HepG2 (cell line): ENCODE data around the gene TMEM236. TPM values are rescaled to one million over a fixed set of nuclear protein-coding genes. Genes with fewer than 3 reads are reported as not detected.

Experiments
- ATAC-seq: fragments of 200-7000 bp; cut with Tn5 transposase; 3 replicates; pipeline ENCODE4 v1.9.1; 2020; ENCODE audit warnings: mild to moderate bottlenecking, moderate library complexity
- BruUV-seq: library from RNA; stranded (reverse); fragments of 400-500 nt; replicated peaks from 2 replicates; lab custom pipeline; 2021; lab: Mats Ljungman, UMichigan
- CTCF ChIA-PET: fragments of 300-600 bp; formaldehyde crosslinking; extraction: SDS; loops from one replicate; lab custom pipeline; 2021; ENCODE audit warnings: low total read pairs, inconsistent platforms, low intra/inter-chr PET ratio; lab: Yijun Ruan, JAX
- POLR2A ChIA-PET: fragments of 350-600 bp; sonication (Branson Sonifier 250); formaldehyde crosslinking; loops from one replicate; lab custom pipeline; 2020; ENCODE audit warnings: antibody characterized with exemption, inconsistent platforms; lab: Yijun Ruan, JAX
- DNase-seq: peaks from one replicate; pipeline ENCODE4 v3.0.0-alpha.2; 2015; ENCODE audit warnings: low spot score
- FAIRE-seq: peaks from 3 replicates; lab custom pipeline; 2011; peaks lifted over from hg19 to GRCh38; lab: Jason Lieb, UNC
- H2AFZ ChIP-seq: one replicate; pipeline ENCODE4 v1.6.1; 2011; ENCODE audit warnings: low read length, inconsistent platforms
- H3K27ac ChIP-seq: fragments of 300-600 bp; 3 replicates; pipeline ENCODE4 v1.8.0; 2011; ENCODE audit warnings: mixed run types, mild to moderate bottlenecking, mixed read lengths, low read length, inconsistent platforms; ENCODE audit not compliant: insufficient read depth; ENCODE audit errors: extremely low read length
- H3K27me3 ChIP-seq, 2 experiments: fragments of 200-600 bp in 1 of 2; 2 replicates in 1 of 2; 3 replicates in 1 of 2; pipeline versions ENCODE4 v1.6.0 to v1.8.0; 2011; ENCODE audit warnings: low read length in 2 of 2, mild to moderate bottlenecking in 2 of 2, moderate library complexity in 2 of 2, inconsistent platforms in 1 of 2; ENCODE audit not compliant: insufficient read depth in 2 of 2, control insufficient read depth in 1 of 2
- H3K36me3 ChIP-seq, 2 experiments: fragments of 200-600 bp in 1 of 2; replicated peaks in 1 of 2; 2 replicates in 1 of 2; 3 replicates in 1 of 2; pipeline versions ENCODE4 v1.5.1 to v1.8.0; 2011; ENCODE audit warnings: low read length in 2 of 2, inconsistent platforms in 1 of 2; ENCODE audit not compliant: insufficient read depth in 2 of 2, control insufficient read depth in 1 of 2
- H3K4me1 ChIP-seq: 2 replicates; pipeline ENCODE4 v1.5.1; 2012; ENCODE audit warnings: low read length, inconsistent platforms; ENCODE audit not compliant: insufficient read depth
- H3K4me2 ChIP-seq: 2 replicates; pipeline ENCODE4 v1.6.0; 2011; ENCODE audit warnings: low read depth, low read length, inconsistent platforms
- H3K4me3 ChIP-seq, 3 experiments: fragments of 200-600 bp in 1 of 3; sonication (generic), shearing (Covaris generic) in 1 of 3; replicated peaks in 1 of 3; 2 replicates each; pipeline ENCODE4 v1.5.1; 2011 to 2016; ENCODE audit warnings: low read length in 3 of 3, inconsistent platforms in 2 of 3, low read depth in 2 of 3, mild to moderate bottlenecking in 2 of 3, control low read depth in 1 of 3, mixed read lengths in 1 of 3; ENCODE audit not compliant: insufficient read depth in 1 of 3
- H3K79me2 ChIP-seq: one replicate; pipeline ENCODE4 v1.6.1; 2011; ENCODE audit warnings: low read length, inconsistent platforms; ENCODE audit not compliant: insufficient read depth
- H3K9ac ChIP-seq: 2 replicates; pipeline ENCODE4 v1.6.0; 2011; ENCODE audit warnings: mild to moderate bottlenecking, low read depth, low read length, inconsistent platforms; ENCODE audit not compliant: insufficient read depth
- H3K9me3 ChIP-seq: 2 replicates; pipeline ENCODE4 v1.5.1; 2012; ENCODE audit warnings: mild to moderate bottlenecking, low read length
- H4K20me1 ChIP-seq: 2 replicates; pipeline ENCODE4 v1.6.0; 2011; ENCODE audit warnings: inconsistent platforms, mild to moderate bottlenecking, low read length, moderate library complexity; ENCODE audit not compliant: insufficient read depth
- DPF2 ChIP-seq: sonication (generic); formaldehyde crosslinking; IDR thresholded peaks from 2 replicates; pipeline ENCODE4 v1.4.0; 2020; ENCODE audit warnings: mild to moderate bottlenecking, low read depth, missing genetic modification reagents, borderline replicate concordance
- SYNCRIP ChIP-seq: fragments of 200-400 bp; formaldehyde crosslinking; IDR thresholded peaks from 2 replicates; pipeline ENCODE4 v1.6.1; 2018; ENCODE audit warnings: mild to moderate bottlenecking, low read depth, low read length; ENCODE audit not compliant: insufficient read depth
- ZSCAN12 ChIP-seq: sonication (generic); formaldehyde crosslinking; IDR thresholded peaks from 2 replicates; pipeline ENCODE4 v1.9.0; 2021; ENCODE audit warnings: mild to moderate bottlenecking, missing genetic modification reagents
- WGBS: methylation state at CpG from one replicate; pipeline ENCODE4 v1.1.6; 2017; ENCODE audit warnings: low lambda C conversion rate; 5-methylcytosine and 5-hydroxymethylcytosine counted together
- in situ Hi-C: cut with HindIII; loops from 2 replicates; pipeline ENCODE4 v1.10.0; 2017; ENCODE audit warnings: low pct_unique_long_range_greater_than_20kb; ENCODE audit not compliant: extremely low pct_ligation_motif_present
- intact Hi-C: fragments of 100-400 bp; cut with micrococcal nuclease; formaldehyde crosslinking; loops from one replicate; pipeline ENCODE4 v1.10.0; 2022; ENCODE audit not compliant: unreplicated experiment
- polyA plus RNA-seq, 8 experiments: library from polyadenylated mRNA; depleted of rRNA in 3 of 8; stranded (reverse) in 7 of 8; unstranded in 1 of 8; fragments of >200 nt; fragmentation: Illumina TruSeq in 4 of 8; extraction: Trizol in 4 of 8; gene quantifications; 2 replicates each; pipeline versions ENCODE4 v1.2.1 to v1.2.3, GENCODE V29; 2011 to 2016; ENCODE audit warnings: low read depth in 4 of 8, missing spikeins in 1 of 8, mixed read lengths in 1 of 8; ENCODE audit not compliant: insufficient read depth in 1 of 8
- total RNA-seq, 5 experiments: library from RNA; depleted of rRNA; stranded (reverse); fragments of >200 nt; fragmentation: Illumina TruSeq; extraction: Trizol; gene quantifications; 2 replicates each; pipeline ENCODE4 v1.2.3, GENCODE V29; 2016; ENCODE audit warnings: low read depth in 1 of 5
- TF ChIP-seq, protein P1 (sequence below): sonication (generic); formaldehyde crosslinking; IDR thresholded peaks from 2 replicates; pipeline ENCODE4 v1.5.0; 2020; ENCODE audit warnings: missing genetic modification reagents
- TF ChIP-seq, protein P2 (sequence below): sonication (generic); formaldehyde crosslinking; IDR thresholded peaks from 2 replicates; pipeline ENCODE4 v1.4.0; 2020; ENCODE audit warnings: missing genetic modification reagents
- TF ChIP-seq, protein P3 (sequence below): sonication (generic); formaldehyde crosslinking; IDR thresholded peaks from 2 replicates; pipeline ENCODE4 v1.5.1; 2020; ENCODE audit warnings: mild to moderate bottlenecking, moderate library complexity, missing genetic modification reagents

The TMEM236 gene
- total and polyA plus RNA-seq, 2 of the 13 experiments (the other 11 are each of a cell fraction or from before 2014, with no cell fraction given): 0.04 to 0.08 TPM

DNA sequence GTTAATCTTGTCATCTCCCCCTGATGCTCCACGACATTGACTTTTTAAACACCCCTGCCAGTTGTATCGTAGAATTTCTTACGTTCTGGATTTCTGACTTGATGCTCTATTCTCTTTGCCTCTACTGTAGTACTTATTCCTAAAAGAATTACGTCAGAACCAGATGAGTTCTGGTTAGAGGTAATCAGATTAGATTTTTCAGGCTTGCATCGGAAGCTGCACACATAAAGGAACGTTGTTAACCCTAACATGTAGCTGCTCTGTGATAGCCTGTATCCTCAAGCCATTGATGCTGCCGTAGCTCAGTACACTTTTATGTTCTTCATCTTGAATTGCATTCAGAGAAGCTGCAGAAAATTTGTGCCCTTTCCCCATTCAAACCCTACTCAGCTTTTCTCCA is 26.3 kb upstream of the TMEM236 start:
- no TSS peak for BruUV-seq
- Histone ChIP-seq H3K27ac (no peak overlapping the region), H3K27me3 (no peaks in the 10 kb centered on the region), H3K9me3 (no peaks in the 10 kb centered on the region), H3K9ac (no peak overlapping the region), H3K4me2 (no peak overlapping the region), H2AFZ (no peak overlapping the region), H3K79me2 (no peaks in the 10 kb centered on the region), H3K36me3 (no peaks in the 10 kb centered on the region), H4K20me1 (no peaks in the 10 kb centered on the region), H3K4me3 (no peak overlapping the region), H3K4me1 (no peaks in the 10 kb centered on the region)
- no peak for ATAC-seq
- WGBS: 97% methylated on average over 7 of the region's 7 CpGs
- intact Hi-C loops (no loop called here), in situ Hi-C loops (no loop called here)
- DNase-seq: no peak
- CTCF ChIA-PET: no interaction called here
- POLR2A ChIA-PET: no interaction called here
- no peak for FAIRE-seq
- TF ChIP-seq, protein P1, sequence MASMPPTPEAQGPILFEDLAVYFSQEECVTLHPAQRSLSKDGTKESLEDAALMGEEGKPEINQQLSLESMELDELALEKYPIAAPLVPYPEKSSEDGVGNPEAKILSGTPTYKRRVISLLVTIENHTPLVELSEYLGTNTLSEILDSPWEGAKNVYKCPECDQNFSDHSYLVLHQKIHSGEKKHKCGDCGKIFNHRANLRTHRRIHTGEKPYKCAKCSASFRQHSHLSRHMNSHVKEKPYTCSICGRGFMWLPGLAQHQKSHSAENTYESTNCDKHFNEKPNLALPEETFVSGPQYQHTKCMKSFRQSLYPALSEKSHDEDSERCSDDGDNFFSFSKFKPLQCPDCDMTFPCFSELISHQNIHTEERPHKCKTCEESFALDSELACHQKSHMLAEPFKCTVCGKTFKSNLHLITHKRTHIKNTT: no peak
- TF ChIP-seq, protein P2, sequence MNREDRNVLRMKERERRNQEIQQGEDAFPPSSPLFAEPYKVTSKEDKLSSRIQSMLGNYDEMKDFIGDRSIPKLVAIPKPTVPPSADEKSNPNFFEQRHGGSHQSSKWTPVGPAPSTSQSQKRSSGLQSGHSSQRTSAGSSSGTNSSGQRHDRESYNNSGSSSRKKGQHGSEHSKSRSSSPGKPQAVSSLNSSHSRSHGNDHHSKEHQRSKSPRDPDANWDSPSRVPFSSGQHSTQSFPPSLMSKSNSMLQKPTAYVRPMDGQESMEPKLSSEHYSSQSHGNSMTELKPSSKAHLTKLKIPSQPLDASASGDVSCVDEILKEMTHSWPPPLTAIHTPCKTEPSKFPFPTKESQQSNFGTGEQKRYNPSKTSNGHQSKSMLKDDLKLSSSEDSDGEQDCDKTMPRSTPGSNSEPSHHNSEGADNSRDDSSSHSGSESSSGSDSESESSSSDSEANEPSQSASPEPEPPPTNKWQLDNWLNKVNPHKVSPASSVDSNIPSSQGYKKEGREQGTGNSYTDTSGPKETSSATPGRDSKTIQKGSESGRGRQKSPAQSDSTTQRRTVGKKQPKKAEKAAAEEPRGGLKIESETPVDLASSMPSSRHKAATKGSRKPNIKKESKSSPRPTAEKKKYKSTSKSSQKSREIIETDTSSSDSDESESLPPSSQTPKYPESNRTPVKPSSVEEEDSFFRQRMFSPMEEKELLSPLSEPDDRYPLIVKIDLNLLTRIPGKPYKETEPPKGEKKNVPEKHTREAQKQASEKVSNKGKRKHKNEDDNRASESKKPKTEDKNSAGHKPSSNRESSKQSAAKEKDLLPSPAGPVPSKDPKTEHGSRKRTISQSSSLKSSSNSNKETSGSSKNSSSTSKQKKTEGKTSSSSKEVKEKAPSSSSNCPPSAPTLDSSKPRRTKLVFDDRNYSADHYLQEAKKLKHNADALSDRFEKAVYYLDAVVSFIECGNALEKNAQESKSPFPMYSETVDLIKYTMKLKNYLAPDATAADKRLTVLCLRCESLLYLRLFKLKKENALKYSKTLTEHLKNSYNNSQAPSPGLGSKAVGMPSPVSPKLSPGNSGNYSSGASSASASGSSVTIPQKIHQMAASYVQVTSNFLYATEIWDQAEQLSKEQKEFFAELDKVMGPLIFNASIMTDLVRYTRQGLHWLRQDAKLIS (CRISPR knock-in tag): no peak
- TF ChIP-seq, protein P3, sequence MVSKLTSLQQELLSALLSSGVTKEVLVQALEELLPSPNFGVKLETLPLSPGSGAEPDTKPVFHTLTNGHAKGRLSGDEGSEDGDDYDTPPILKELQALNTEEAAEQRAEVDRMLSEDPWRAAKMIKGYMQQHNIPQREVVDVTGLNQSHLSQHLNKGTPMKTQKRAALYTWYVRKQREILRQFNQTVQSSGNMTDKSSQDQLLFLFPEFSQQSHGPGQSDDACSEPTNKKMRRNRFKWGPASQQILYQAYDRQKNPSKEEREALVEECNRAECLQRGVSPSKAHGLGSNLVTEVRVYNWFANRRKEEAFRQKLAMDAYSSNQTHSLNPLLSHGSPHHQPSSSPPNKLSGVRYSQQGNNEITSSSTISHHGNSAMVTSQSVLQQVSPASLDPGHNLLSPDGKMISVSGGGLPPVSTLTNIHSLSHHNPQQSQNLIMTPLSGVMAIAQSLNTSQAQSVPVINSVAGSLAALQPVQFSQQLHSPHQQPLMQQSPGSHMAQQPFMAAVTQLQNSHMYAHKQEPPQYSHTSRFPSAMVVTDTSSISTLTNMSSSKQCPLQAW (CRISPR knock-in tag): no peak
- TF ChIP-seq ZSCAN12 (CRISPR knock-in tag): no peak
- no peak for TF ChIP-seq SYNCRIP
- no peak for TF ChIP-seq DPF2 (CRISPR knock-in tag)
